C4-2B (cell line): ENCODE measurements around the gene ICA1.

Source experiments
- CTCF ChIP-seq: fragments of 450-650 bp; conservative IDR thresholded peaks from 2 replicates; pipeline ENCODE4 v1.5.1; 2017; ENCODE audit warnings: mild to moderate bottlenecking
- ZFX ChIP-seq: fragments of 450-650 bp; IDR thresholded peaks from 2 replicates; pipeline ENCODE4 v1.6.1; 2017

- TF ChIP-seq CTCF (no peak), ZFX (no peak)
These were observed 141.4 kb downstream of the ICA1 start for GRCh38 chr7:8120390-8121058.
